Upper lobe of left lung (tissue), 6 donors: ENCODE data around the gene FKBP6. TPM values are rescaled to one million over a fixed set of nuclear protein-coding genes. Genes with fewer than 3 reads are reported as not detected.
A peak's percentile ranks its signal among the peaks of the same experiment; 100 is the strongest.
"Not testable (repeated sequence)": the region's sequence is repeated elsewhere in the genome, so short reads cannot be mapped to it uniquely, and the experiment has no call there.

Experiments
- ATAC-seq, 2 donors: fragments of 200-7000 bp; cut with Tn5 transposase; one replicate each; pipeline ENCODE4 v1.9.1; 2022; ENCODE audit warnings: mild to moderate bottlenecking in 2 of 2, moderate library complexity in 2 of 2; ENCODE audit not compliant: low FRiP score in 2 of 2
- DNase-seq, 2 donors: peaks; one replicate each; pipeline ENCODE4 v3.0.0-alpha.2; 2019 to 2020
- H3K27ac ChIP-seq, 4 donors: fragments of 200-600 bp; sonication (generic); one replicate each; pipeline ENCODE4 v1.5.1; 2016 to 2019
- H3K27me3 ChIP-seq, 4 donors: fragments of 200-600 bp; sonication (generic); one replicate each; pipeline ENCODE4 v1.5.1; 2017 to 2019
- H3K36me3 ChIP-seq, 4 donors: fragments of 200-600 bp; sonication (generic); one replicate each; pipeline ENCODE4 v1.5.1; 2016 to 2019
- H3K4me1 ChIP-seq, 4 donors: fragments of 200-600 bp; sonication (generic); one replicate each; pipeline ENCODE4 v1.5.1; 2018 to 2019
- H3K4me3 ChIP-seq, 4 donors: fragments of 200-600 bp; sonication (generic); one replicate each; pipeline ENCODE4 v1.5.1; 2017 to 2019; ENCODE audit warnings: mild to moderate bottlenecking in 2 of 4, moderate library complexity in 1 of 4
- H3K9me3 ChIP-seq, 4 donors: fragments of 200-600 bp; sonication (generic); one replicate each; pipeline ENCODE4 v1.5.1; 2018 to 2019
- CTCF ChIP-seq, 6 experiments: fragments of 450-650 bp in 4 of 6; fragments of 200-600 bp in 2 of 6; sonication (generic) in 2 of 6; IDR thresholded peaks; one replicate each; pipeline ENCODE4 v1.5.1; 2016 to 2019; ENCODE audit warnings: antibody characterized with exemption in 6 of 6
- EP300 ChIP-seq, 4 donors: sonication (generic); formaldehyde crosslinking; IDR thresholded peaks; one replicate each; pipeline ENCODE4 v1.5.1; 2017; ENCODE audit warnings: antibody characterized with exemption in 4 of 4, control low read depth in 2 of 4
- POLR2A ChIP-seq, 4 donors: fragments of 450-650 bp; IDR thresholded peaks; one replicate each; pipeline ENCODE4 v1.5.1; 2016 to 2017; ENCODE audit warnings: antibody characterized with exemption in 4 of 4, mild to moderate bottlenecking in 2 of 4
- POLR2AphosphoS5 ChIP-seq, 2 donors: sonication (generic); formaldehyde crosslinking; IDR thresholded peaks; one replicate each; pipeline ENCODE4 v1.5.1; 2017; ENCODE audit warnings: antibody characterized with exemption in 2 of 2
- WGBS, 2 donors: methylation state at CpG; one replicate each; pipeline ENCODE4 v1.1.5; 2017 to 2018; 5-methylcytosine and 5-hydroxymethylcytosine counted together
- total RNA-seq, 6 donors: library from RNA; depleted of rRNA in 4 of 6; stranded (reverse); fragments of >200 nt in 4 of 6; gene quantifications; one replicate each; pipeline versions ENCODE4 v1.1.0 to v1.2.1, GENCODE V29; 2016 to 2021
- donor health status: DM: no; HTN: no; CAD: no; lungs with moderate emphysema.
- donor health status: DM: no; HTN: yes; CAD: no; lungs with severe emphysema.

Gene FKBP6
- total RNA-seq, 6 donors from 2014 or later = 0.30 TPM; not detected in 5

DNA sequence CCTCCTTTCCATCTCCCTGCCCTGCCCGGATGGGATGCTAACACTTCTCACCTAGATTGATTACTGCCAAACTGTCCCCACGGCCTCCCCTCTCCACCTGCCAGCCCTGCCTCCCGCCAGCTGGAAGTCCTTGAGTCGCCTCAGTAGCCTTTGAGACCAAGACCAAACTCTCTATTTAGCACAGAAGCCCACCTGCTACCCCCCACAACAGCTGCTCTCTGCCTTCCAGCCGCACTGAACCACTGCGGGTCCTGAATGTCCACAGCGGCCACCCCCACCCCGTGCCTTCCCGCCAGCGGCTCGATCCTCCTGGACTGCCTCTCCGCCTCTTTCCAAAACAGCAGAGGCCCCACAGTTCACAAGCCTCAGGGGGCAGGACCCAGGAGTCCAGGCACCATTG, 39.0 kb downstream of the FKBP6 start:
- no peak for TF ChIP-seq POLR2A (IDR thresholded peaks at IDR 0.05)
- no peak for TF ChIP-seq POLR2AphosphoS5 (IDR thresholded peaks at IDR 0.05)
- no peak for TF ChIP-seq EP300 (IDR thresholded peaks at IDR 0.05)
- no peak for TF ChIP-seq CTCF (IDR thresholded peaks at IDR 0.05)
- no peak for ATAC-seq
- Histone ChIP-seq H3K4me3 (no peak overlapping the region), H3K36me3 (no peaks in the 10 kb centered on the region), H3K9me3 (no peaks in the 10 kb centered on the region), H3K4me1 (no peaks in the 10 kb centered on the region), H3K27ac (no peak overlapping the region), H3K27me3 (no peaks in the 10 kb centered on the region)
- DNase-seq = no peak
- WGBS, 2 donors = 88% methylated on average over 12 of the region's 12 CpGs

DNA sequence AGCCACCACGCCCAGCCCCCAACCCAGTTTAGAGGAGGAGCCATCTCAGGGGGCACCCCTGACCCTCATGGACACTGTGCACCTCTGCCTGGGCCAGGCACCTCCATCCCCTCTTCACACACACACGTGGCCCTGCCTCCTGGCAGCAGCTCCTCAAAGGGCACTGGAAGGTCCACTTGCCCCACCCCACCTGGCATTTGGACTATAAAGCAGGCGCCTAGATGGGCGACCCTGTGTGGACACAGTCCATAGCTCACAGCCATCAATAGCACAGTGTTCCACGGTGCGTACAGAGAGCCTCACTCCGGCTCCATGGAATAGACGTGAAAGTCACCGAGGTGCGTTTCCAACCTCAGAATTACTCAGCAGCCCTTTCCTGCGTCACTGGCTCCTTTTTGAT, 41.0 kb downstream of the FKBP6 start:
- H3K4me1 ChIP-seq = no peaks in the 10 kb centered on the region
- no peaks in the 10 kb centered on the region for H3K9me3 ChIP-seq
- WGBS, 2 donors = 91 to 93% methylated on average over 5 to 11 of the region's 11 CpGs
- no peaks in the 10 kb centered on the region for H3K36me3 ChIP-seq
- DNase-seq (no peak), ATAC-seq (no peak)
- no peak overlapping the region for H3K4me3 ChIP-seq
- no peak overlapping the region for H3K27ac ChIP-seq
- TF ChIP-seq CTCF (IDR thresholded peaks at IDR 0.05) (no peak), EP300 (IDR thresholded peaks at IDR 0.05) (no peak), POLR2A (IDR thresholded peaks at IDR 0.05) (no peak), POLR2AphosphoS5 (IDR thresholded peaks at IDR 0.05) (no peak)
- H3K27me3 ChIP-seq = no peaks in the 10 kb centered on the region

DNA sequence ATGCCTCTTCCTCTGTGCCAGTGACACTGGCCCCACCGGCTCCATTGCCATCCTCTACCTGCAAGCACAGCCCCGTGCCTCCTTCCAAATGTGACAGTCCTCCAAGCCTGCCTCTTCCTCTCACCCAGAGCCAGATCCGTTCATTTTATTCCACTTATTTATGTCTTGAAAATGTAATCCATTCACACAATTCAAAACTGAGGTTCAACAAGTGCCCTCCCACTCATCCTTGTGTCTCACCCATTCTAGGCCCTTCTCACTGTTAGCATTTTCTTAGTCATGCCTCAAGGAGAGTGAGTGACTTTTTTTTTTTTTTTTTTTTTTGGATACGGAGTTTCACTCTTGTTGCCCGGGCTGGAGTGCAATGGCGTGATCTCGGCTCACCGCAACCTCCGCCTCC, 41.7 kb downstream of the FKBP6 start:
- H3K36me3 ChIP-seq = no peaks in the 10 kb centered on the region
- no peaks in the 10 kb centered on the region for H3K4me1 ChIP-seq
- ATAC-seq (no peak), DNase-seq (no peak)
- H3K9me3 ChIP-seq = no peaks in the 10 kb centered on the region
- 89 to 92% methylated on average over 9 of the region's 9 CpGs for WGBS, 2 donors
- no peak overlapping the region for H3K4me3 ChIP-seq
- no peaks in the 10 kb centered on the region for H3K27me3 ChIP-seq
- no peak overlapping the region for H3K27ac ChIP-seq
- TF ChIP-seq EP300 (IDR thresholded peaks at IDR 0.05) = no peak
- TF ChIP-seq CTCF (IDR thresholded peaks at IDR 0.05) = no peak
- TF ChIP-seq POLR2AphosphoS5 (IDR thresholded peaks at IDR 0.05) = no peak
- no peak for TF ChIP-seq POLR2A (IDR thresholded peaks at IDR 0.05)

GRCh38 chr7:73373741-73374140, 45.8 kb downstream of the FKBP6 start:
- Histone ChIP-seq H3K27me3 (peaks cover 0 to 17% (median 5%) of the 10 kb centered on the region in 4 donors), H3K4me3 (no peak overlapping the region), H3K9me3 (peaks cover 0 to 3% (median 0%) of the 10 kb centered on the region in 4 donors), H3K27ac (no peak overlapping the region), H3K4me1 (peaks cover 0 to 8% (median 2%) of the 10 kb centered on the region in 4 donors), H3K36me3 (no peaks in the 10 kb centered on the region)
- 82 to 87% methylated on average over 13 of the region's 13 CpGs for WGBS, 2 donors
- no peak for TF ChIP-seq POLR2AphosphoS5 (IDR thresholded peaks at IDR 0.05)
- no peak for TF ChIP-seq CTCF (IDR thresholded peaks at IDR 0.05)
- no peak for TF ChIP-seq EP300 (IDR thresholded peaks at IDR 0.05)
- no peak for TF ChIP-seq POLR2A (IDR thresholded peaks at IDR 0.05)
- no peak for ATAC-seq
- no peak for DNase-seq

DNA sequence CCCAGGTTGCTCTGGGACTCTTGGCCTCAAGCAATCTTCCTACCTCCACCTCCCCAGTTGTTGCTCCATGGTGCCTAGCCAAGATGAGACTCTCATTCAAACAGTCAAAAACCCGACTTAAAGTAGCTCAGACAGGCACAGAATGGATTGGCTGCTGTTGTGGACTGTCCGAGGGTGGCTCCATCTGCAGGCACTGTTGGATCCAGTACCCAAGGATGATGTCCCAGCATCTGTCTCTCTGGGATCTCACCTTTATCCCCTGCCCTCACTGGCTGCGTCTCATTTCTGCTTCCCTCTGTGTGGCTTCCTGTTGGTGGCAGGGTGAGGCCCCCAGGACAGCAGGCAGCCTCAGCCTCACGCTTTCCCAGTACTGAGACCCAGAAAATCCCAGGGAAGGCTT, 48.3 kb downstream of the FKBP6 start:
- H3K27ac ChIP-seq, H3K36me3 ChIP-seq, DNase-seq, H3K4me3 ChIP-seq, H3K4me1 ChIP-seq, H3K9me3 ChIP-seq: not testable (repeated sequence)
- 71 to 77% methylated on average over 3 to 4 of the region's 4 CpGs for WGBS, 2 donors
- peak in 1 of 2 donors; percentile 9 for ATAC-seq
- peaks cover 0 to 17% (median 5%) of the 10 kb centered on the region in 4 donors for H3K27me3 ChIP-seq
